Measurements from ENCODE around the gene OR2F1.

Gene OR2F1

DNA sequence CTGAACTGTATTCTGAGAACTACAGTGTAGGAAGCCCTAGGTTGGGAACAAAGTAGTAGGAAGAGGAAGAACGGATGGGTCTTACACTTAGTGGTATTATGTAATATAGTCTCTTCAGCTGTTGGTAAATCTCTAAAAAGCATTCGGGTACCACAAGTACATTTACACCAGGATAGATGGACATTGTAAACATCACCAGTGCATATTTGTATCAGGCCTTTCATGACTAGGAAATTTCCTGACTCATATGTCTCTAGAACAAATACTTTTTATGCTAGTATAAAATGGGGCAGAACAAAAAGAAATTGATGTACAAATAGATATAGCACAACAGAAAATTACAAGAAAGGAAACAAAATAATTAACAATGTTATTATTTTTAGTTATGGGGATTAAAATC is 23.9 kb downstream of the OR2F1 start:
- TF ChIP-seq CTCF (IDR thresholded peaks at IDR 0.05; ENCODE audit: low read depth, low read length) = no peak
- no peak for DNase-seq (ENCODE audit: extremely low read depth, low read depth)

DNA sequence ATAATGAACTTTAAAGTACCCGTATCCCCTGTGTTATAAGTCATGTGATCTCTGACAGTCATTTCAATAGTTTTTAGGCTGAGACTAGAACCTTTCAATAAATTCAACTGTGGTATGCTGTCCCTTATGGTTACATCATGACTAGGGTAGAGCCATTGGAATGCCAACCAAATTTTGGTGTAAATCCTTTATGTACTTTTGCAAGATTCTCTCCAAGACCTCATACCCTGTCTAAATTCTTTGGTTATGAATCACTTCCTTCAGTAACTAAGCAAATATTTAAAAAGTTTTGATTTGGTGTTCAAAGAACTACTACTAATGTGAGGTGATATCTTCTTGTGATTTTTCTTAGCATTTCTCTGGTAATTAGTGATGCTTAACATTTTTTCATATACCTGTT is 24.7 kb downstream of the OR2F1 start:
- no peak for DNase-seq (ENCODE audit: extremely low read depth, low read depth)
- TF ChIP-seq CTCF (IDR thresholded peaks at IDR 0.05; ENCODE audit: low read depth, low read length) = no peak

GRCh38 chr7:143979998-143980397 is 25.4 kb downstream of the OR2F1 start:
- TF ChIP-seq CTCF (IDR thresholded peaks at IDR 0.05; ENCODE audit: low read depth, low read length) = no peak
- DNase-seq (ENCODE audit: extremely low read depth, low read depth) = no peak

- no peak for DNase-seq (ENCODE audit: extremely low read depth, low read depth)
- TF ChIP-seq CTCF (IDR thresholded peaks at IDR 0.05; ENCODE audit: low read depth, low read length) = no peak
Observed at GRCh38 chr7:143980746-143981510, 26.3 kb downstream of the OR2F1 start.

- no peak for TF ChIP-seq CTCF (IDR thresholded peaks at IDR 0.05; ENCODE audit: low read depth, low read length)
- no peak for DNase-seq (ENCODE audit: extremely low read depth, low read depth)
Observed at GRCh38 chr7:143983960-143984359, 29.3 kb downstream of the OR2F1 start.

DNA sequence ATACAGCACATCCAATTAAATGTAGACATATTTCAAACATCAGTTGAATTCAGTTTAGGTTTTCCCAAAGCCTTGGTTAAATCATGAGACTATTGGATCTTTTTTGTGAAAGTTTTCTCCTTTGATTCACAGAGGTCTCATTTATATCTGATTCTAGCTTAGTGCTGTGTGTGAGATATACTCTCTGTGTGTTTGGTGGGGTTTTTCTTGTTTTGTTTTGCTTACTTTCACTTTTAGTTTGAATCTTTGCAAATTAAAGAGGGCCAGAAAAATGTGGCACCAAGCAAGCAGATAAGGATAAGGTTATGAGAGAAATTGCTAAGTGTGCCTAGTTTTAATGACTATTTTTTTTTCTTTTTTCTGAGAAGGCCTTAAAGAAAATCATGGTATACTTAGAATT is 32.9 kb downstream of the OR2F1 start:
- no peak for TF ChIP-seq CTCF (IDR thresholded peaks at IDR 0.05; ENCODE audit: low read depth, low read length)
- no peak for DNase-seq (ENCODE audit: extremely low read depth, low read depth)

GRCh38 chr7:143988976-143989745 is 34.5 kb downstream of the OR2F1 start:
- TF ChIP-seq CTCF (IDR thresholded peaks at IDR 0.05; ENCODE audit: low read depth, low read length) = no peak
- DNase-seq (ENCODE audit: extremely low read depth, low read depth) = no peak

Measured in AG09319 (cell line).